ENCODE data around the gene CCDC77. TPM values are rescaled to one million over a fixed set of nuclear protein-coding genes. Genes with fewer than 3 reads are reported as not detected.
"Not testable (repeated sequence)": the region's sequence is repeated elsewhere in the genome, so short reads cannot be mapped to it uniquely, and the experiment has no call there.

The CCDC77 gene
- 1 to 10 TPM; 4.3 to 7.8 (median 5.3) TPM for total RNA-seq

DNA sequence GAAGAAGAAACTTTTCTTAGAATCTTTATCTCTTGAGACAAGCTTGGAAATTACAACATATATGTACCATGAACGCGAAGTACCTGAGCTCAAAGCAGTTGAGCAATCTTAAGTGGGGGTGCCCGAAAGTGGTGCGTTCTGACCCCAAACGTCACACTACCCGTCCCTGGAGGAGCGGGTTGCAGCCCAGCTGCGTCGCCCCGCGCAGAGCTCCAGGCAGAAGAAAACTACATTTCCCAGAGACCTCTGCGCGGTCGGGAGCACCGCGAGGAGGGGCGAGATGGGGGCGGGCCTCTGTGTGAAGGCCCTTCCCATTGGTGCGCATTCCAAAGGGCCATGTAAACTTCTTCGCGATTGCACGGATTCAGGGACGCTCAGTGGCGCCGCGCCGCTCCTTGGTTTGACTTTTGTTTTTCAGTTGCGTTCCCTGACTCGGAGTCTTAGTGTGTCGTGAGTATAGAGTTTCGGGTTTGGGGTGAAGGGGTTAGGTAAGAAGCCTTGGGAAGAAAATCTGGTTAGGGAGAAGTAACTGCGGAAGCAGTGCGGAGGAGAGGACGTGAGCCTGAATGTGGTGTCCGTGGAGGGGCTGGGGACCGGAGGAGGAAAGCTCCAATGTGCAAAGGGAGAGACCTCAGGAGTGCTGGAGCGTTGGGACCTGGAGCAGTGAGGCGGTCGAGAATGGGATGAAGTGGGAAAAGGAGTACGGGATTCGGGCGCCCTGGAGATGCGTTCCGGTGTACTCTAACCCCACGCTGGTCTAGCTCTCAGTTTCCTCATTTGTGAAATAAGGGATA is at the start of gene CCDC77:
TSS of gene CCDC77 (plus strand) at position 410 of the 794 bp plus-strand sequence. CDS start 7,740 bp downstream, outside the sequence.
- no peaks in the 10 kb centered on the region for H3K27me3 ChIP-seq
- no peaks in the 10 kb centered on the region for H3K9me3 ChIP-seq
- no peak for DNase-seq
- 0 to 1% methylated on average over 29 to 35 of the region's 45 CpGs for WGBS, 2 donors
- H3K27ac ChIP-seq: peak within 1 kb of the TSS; percentile 80 to 88 (median 82)
- no peak for TF ChIP-seq POLR2A (IDR thresholded peaks at IDR 0.05)
- TF ChIP-seq, protein P1, sequence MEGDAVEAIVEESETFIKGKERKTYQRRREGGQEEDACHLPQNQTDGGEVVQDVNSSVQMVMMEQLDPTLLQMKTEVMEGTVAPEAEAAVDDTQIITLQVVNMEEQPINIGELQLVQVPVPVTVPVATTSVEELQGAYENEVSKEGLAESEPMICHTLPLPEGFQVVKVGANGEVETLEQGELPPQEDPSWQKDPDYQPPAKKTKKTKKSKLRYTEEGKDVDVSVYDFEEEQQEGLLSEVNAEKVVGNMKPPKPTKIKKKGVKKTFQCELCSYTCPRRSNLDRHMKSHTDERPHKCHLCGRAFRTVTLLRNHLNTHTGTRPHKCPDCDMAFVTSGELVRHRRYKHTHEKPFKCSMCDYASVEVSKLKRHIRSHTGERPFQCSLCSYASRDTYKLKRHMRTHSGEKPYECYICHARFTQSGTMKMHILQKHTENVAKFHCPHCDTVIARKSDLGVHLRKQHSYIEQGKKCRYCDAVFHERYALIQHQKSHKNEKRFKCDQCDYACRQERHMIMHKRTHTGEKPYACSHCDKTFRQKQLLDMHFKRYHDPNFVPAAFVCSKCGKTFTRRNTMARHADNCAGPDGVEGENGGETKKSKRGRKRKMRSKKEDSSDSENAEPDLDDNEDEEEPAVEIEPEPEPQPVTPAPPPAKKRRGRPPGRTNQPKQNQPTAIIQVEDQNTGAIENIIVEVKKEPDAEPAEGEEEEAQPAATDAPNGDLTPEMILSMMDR (IDR thresholded peaks at IDR 0.05): peak in 2 of 6 experiments; percentile 24 to 46
- peaks cover 0 to 21% (median 13%) of the 10 kb centered on the region in 3 donors for H3K4me1 ChIP-seq
- H3K36me3 ChIP-seq: no peaks in the 10 kb centered on the region
- H3K4me3 ChIP-seq: peak within 1 kb of the TSS; percentile 61 to 78 (median 72)
- intact Hi-C loops (cut with DNase I): no loop called here

DNA sequence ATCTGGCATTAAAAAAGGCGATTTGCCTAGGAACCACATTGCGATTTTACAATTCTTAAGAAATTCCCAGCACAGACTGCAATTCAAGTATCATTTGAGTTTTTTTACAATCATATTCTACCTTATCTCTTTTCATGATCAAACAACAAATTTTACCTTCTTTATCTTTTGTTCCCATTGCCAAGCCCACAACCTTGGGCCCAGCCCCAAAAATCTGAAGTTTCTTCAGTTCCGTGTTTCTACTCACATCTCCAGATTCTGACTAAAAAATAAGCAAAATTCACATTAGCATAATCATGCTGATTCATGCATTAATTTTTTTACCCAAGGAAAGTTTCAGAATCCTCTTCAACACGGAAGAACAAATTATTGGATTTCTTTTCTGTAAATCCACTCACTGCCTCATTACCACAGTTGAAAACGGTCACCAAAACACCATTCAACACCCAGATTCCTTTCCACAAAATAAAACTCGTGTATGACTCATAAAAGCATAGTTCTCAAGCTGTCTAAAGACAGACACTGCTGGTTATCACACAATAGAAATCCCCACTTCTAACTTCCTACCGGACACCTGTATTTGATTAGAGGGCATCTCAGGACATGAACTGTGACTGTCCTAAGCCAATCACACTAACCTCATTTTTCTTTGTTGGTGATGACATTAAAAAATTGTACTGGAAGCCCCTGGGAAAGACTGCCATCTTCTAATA is 45.0 kb upstream of the CCDC77 start:
- intact Hi-C loops (cut with DNase I): no loop called here
- Histone ChIP-seq H3K36me3 (peaks cover 11 to 100% (median 16%) of the 10 kb centered on the region in 3 donors), H3K27ac (no peak overlapping the region), H3K27me3 (no peaks in the 10 kb centered on the region), H3K4me3 (no peak overlapping the region), H3K4me1 (peaks cover 0 to 4% (median 0%) of the 10 kb centered on the region in 3 donors), H3K9me3 (peaks cover 0 to 13% (median 0%) of the 10 kb centered on the region in 3 donors)
- 71 to 79% methylated on average over 7 of the region's 7 CpGs for WGBS, 2 donors
- TF ChIP-seq POLR2A (IDR thresholded peaks at IDR 0.05): no peak
- TF ChIP-seq, protein P1 (IDR thresholded peaks at IDR 0.05): no peak
- DNase-seq: no peak

DNA sequence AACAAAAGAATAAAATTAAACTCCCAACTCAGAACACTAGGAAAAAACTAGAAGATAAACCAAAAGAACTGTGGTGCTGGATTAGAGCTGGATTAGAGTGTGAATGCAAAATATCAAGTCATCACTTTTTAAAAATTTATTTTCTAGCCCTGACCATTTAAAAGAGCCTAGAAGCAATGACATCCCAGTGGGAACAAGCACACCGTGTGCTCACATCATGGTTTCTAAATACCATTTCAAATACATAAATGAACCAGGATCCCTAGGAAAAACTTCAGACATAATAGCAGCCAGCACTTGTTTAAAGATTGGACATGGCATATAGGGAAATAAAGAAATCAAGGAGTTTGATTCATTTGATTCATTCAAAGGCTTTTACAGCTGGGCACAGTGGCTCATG is 42.4 kb upstream of the CCDC77 start:
- peaks cover 0 to 4% (median 0%) of the 10 kb centered on the region in 3 donors for H3K4me1 ChIP-seq
- no peak for DNase-seq
- whole genome bisulfite sequencing, 2 donors: 89 to 100% methylated on average over 1 of the region's 1 CpG
- no peaks in the 10 kb centered on the region for H3K27me3 ChIP-seq
- H3K9me3 ChIP-seq: peaks cover 0 to 12% (median 0%) of the 10 kb centered on the region in 3 donors
- TF ChIP-seq, protein P1 (IDR thresholded peaks at IDR 0.05): no peak
- no peak for TF ChIP-seq POLR2A (IDR thresholded peaks at IDR 0.05)
- H3K4me3 ChIP-seq: no peak overlapping the region
- H3K36me3 ChIP-seq: peaks cover 17 to 100% (median 17%) of the 10 kb centered on the region in 3 donors
- intact Hi-C loops (cut with DNase I): no loop called here
- H3K27ac ChIP-seq: no peak overlapping the region

DNA sequence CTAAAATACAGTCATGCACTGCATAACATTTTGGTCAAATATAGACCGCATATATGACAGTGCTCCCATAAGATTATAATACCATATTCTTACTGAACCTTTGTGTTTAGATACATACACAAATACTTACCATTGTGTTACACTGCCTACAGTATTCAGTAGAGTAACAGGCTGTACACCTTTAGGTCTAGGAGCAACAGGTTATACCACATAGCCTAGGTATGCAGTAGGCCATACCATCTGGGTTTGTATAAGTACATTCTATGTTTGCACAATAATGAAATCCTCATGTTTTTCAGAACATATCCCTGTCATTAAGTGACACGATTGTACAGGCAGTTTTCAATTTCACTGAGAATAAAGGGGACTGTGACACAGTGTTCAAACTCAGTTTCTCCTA is 34.6 kb upstream of the CCDC77 start:
- WGBS, 2 donors: 85 to 95% methylated on average over 2 of the region's 2 CpGs
- Histone ChIP-seq H3K27me3 (no peaks in the 10 kb centered on the region), H3K4me1 (no peaks in the 10 kb centered on the region), H3K4me3 (no peak overlapping the region), H3K36me3 (peaks cover 13 to 90% (median 28%) of the 10 kb centered on the region in 3 donors), H3K27ac (no peak overlapping the region), H3K9me3 (peaks cover 0 to 12% (median 7%) of the 10 kb centered on the region in 3 donors)
- no peak for TF ChIP-seq POLR2A (IDR thresholded peaks at IDR 0.05)
- TF ChIP-seq, protein P1 (IDR thresholded peaks at IDR 0.05): no peak
- DNase-seq: no peak
- intact Hi-C loops (cut with DNase I): no loop called here

DNA sequence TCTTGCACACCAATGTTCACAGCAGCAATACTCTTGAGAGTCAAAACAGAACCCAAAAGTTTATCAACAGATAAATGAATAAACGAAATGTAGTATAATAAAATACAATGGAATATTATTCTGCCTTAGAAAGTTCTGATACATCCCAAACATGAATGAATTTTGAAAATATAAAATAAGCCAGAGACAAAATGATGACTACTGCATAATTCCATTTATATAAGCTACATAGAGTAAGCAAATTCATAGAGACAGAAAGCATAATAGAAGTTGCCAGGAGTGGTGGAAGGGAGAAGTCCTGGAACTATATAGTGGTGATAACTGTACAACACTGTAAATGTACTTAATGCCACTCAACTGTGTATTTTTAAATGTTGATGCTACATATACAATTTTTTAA is 33.5 kb upstream of the CCDC77 start:
- Histone ChIP-seq H3K27me3 (no peaks in the 10 kb centered on the region), H3K4me3 (no peak overlapping the region), H3K36me3 (peaks cover 12 to 79% (median 20%) of the 10 kb centered on the region in 3 donors), H3K9me3 (peaks cover 0 to 12% (median 7%) of the 10 kb centered on the region in 3 donors), H3K4me1 (no peaks in the 10 kb centered on the region), H3K27ac (no peak overlapping the region)
- no peak for DNase-seq
- intact Hi-C loops (cut with DNase I): no loop called here
- 88 to 95% methylated on average over 1 of the region's 1 CpG for WGBS, 2 donors
- TF ChIP-seq, protein P1 (IDR thresholded peaks at IDR 0.05): no peak
- TF ChIP-seq POLR2A (IDR thresholded peaks at IDR 0.05): no peak

DNA sequence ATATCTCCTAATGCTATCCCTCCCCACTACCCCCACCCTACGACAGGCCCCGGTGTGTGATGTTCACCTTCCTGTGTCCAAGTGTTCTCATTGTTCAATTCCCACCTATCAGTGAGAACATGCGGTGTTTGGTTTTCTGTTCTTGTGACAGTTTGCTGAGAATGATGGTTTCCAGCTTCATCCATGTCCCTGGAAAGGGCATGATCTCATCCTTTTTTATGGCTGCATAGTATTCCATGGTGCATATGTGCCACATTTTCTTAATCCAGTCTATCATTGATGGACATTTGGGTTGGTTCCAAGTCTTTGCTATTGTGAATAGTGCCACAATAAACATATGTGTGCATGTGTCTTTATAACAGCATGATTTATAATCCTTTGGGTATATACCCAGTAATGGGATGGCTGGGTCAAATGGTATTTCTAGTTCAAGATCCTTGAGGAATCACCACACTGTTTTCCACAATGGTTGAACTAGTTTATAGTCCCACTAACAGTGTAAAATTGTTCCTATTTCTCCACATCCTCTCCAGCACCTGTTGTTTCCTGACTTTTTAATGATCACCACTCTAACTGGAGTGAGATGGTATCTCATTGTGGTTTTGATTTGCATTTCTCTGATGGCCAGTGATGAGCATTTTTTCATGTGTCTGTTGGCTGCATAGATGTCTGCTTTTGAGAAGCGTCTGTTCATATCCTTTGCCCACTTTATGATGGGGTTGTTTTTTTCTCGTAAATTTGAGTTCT is 30.5 kb upstream of the CCDC77 start:
- H3K4me3 ChIP-seq; H3K4me1 ChIP-seq; intact Hi-C loops (cut with DNase I); H3K27me3 ChIP-seq; DNase-seq; H3K27ac ChIP-seq; H3K9me3 ChIP-seq: not testable (repeated sequence)
- WGBS, 2 donors: 97 to 98% methylated on average over 5 of the region's 5 CpGs
- peaks cover 6 to 69% (median 21%) of the 10 kb centered on the region in 3 donors for H3K36me3 ChIP-seq

Measured in esophagus squamous epithelium (tissue), 5 donors.